IPS DF 4.7 (cell line): ENCODE measurements around the gene FTO.

Source experiments
- DNase-seq: peaks from one replicate; pipeline ENCODE4 v3.0.0-alpha.2; 2013; ENCODE audit warnings: low spot score; ENCODE audit errors: extremely low read depth

FTO gene

GRCh38 chr16:53998024-53998810 lies 294.3 kb downstream of the FTO start:
- no peak for DNase-seq

DNA sequence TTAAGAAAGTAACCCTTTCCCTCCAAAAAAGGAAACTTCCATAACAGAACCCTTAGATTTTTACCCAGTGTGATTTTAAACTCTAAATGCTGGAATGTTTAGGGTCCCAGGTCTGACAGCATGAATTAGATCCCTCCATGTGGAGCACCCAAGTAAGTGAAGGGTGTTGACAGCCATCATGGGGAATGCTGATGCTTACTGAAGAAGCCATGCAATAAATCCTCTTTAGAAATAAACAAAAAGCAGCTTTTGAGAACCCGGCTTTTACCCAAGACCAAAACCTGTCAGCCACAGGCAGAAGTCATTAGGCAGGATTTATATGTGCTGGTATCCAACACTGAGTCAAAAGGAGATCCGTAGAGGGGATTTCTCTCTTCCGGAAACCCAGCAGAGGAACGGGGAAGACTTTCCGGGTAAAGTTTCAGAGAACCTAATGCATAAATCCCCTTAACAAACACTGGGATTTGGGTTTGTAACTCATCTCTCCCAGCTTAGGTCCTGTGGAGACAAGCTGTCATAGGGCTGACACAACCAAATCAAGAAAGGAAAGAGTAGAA lies 295.1 kb downstream of the FTO start:
- DNase-seq: no peak

DNA sequence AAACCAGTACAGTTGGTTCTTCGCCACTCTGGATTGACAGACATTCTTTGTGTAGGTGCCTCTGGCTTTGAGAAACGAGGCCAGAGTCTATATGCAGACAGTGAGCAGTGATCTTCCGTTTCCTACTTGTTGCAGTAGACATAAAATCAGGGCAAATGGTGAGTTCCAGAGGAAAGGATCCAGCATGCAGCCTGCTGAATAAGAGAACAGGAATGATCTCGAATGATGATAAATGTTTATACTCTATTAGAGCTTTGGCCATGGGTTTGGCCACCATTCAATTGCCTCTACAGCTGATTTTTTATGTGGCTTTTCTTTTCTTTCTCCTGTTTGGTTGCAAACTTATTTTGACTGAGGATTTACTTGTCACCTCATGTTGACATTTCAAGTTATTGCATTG lies 295.9 kb downstream of the FTO start:
- no peak for DNase-seq

GRCh38 chr16:54000361-54000760 lies 296.4 kb downstream of the FTO start:
- no peak for DNase-seq

GRCh38 chr16:54006693-54007092 lies 302.7 kb downstream of the FTO start:
- no peak for DNase-seq

- DNase-seq: no peak
These were observed 303.5 kb downstream of the FTO start for GRCh38 chr16:54007504-54007903.

DNA sequence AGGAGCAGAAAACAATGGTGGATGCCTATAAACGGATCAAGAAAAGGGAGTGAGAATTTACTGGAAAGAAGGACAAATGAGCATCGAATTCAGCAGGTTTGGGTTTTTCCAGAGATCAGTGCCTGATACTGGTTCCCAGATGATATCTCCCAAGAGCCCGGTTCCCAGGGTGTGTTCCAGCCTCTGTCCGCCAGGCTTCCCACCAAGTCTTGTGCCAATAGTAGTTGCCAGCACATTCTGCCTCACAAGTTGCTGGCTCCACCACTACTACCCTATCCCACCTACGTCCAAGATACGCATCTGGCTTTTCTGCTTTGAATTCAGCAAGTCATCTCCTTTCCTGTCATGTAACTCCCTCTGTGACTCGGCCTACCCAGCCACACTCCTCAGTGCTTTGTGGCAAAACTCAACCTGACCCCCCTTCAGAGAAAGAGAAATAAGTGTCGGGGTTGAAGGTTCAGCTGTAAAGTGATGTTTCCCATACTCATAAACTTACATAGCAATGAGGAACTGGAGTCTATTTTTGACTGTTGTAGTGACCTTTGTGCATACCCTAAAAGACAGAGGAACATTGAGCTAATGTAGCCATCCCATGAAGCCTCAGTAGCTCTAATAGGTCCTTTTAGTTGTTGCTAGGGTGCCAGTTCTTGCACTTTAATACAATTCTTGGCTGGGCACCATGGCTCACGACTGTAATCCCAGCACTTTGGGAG lies 305.7 kb downstream of the FTO start:
- no peak for DNase-seq

DNA sequence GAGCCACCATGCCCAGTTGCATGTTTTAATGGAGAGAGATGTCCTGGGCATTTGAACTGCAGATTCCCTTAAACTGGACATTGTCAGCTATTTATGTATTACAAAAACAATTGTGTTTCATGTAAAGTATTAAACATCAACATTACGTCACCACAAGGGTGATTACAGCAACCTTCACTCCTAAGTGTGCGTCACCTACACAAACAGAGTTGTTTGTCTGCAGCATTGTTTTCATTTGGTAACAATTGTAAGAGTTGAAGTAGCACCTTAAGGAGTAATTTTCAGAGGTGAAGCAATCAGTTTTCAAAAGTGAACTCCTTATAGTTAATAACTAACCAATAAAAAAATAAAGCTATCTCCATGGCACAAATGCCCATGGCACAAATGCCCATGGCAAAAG lies 311.2 kb downstream of the FTO start:
- no peak for DNase-seq

DNA sequence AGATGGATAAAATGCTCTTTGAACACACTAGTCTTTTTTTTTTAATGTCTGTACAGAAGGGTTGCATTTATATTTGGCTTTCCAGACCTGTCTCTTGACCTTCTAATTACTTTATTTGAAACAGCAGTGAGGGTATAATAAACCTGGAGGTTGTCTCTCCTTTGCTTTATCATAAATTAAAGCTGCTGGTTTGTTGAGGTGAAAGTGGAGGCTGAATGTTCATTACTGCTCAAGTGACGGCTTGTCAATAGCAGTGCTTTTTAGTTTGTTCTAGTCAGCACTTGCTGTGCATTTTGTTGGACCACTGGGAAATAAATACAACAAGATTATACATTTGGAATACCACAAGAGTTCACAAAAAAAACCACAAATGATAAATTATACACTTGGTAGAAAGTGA lies 318.4 kb downstream of the FTO start:
- DNase-seq: no peak

DNA sequence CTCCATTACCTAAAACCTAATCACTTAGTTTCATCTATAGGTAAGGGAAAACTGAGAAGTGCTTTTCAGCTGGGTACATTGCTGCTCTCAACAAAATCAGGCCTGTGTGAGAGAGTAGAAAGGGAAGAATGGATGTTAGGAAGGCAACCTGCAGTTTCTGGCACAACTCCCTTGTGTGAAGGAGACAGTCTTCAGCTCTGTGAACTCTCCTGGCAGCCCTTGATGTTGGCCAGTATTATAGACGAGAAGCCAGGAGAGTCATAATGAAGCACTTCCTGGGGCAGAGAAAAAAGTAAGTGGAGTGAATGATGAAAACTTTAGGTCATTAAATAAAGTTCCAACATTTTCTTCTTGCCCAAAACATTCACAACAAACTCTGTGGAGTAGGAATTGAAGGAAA lies 322.5 kb downstream of the FTO start:
- DNase-seq: no peak

GRCh38 chr16:54027062-54027461 lies 323.1 kb downstream of the FTO start:
- no peak for DNase-seq

GRCh38 chr16:54027558-54027957 lies 323.6 kb downstream of the FTO start:
- DNase-seq: no peak

- DNase-seq: no peak
These were observed 324.0 kb downstream of the FTO start for GRCh38 chr16:54027995-54028394.

- DNase-seq: no peak
These were observed 326.5 kb downstream of the FTO start for GRCh38 chr16:54030451-54030850.

GRCh38 chr16:54031107-54031760 lies 327.3 kb downstream of the FTO start:
- no peak for DNase-seq

GRCh38 chr16:54033747-54034146 lies 329.8 kb downstream of the FTO start:
- no peak for DNase-seq

DNA sequence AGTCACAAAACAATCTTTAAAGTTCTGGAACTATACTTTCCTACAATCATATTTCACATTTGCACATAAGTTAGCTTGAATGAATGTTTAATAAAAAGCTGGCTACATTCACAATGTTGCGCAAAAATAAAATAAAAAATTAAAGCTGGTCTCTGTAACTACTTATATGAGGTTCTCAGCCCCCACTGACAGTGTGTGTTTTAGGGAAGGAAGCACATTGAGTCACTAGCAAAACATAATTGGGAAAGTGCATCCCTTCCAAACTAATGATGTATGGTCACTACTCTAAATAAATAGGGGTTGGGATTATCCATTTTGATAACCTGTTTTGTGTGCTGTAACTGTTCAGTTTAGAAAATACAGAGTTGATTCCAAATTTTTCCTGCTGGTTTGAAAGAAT lies 330.7 kb downstream of the FTO start:
- no peak for DNase-seq

DNA sequence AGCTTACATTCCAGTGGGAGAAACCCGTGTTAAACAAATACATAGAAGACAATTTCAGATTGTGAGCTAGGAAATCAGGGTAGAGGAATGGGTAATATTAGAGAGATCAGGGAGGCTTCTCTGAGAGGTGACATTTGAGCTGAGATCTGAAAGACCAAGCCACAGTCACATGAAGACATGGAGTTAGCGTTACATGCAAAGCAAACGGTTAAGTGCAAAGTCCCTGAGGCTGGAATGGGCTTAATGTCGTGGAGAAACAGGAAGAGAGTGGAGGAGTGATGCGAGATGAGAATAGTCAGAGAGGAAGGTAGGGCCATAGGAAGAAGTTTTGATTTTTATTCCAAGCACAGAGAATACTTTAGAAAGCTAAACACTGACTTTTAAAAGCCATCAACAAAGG lies 336.5 kb downstream of the FTO start:
- DNase-seq: no peak

- no peak for DNase-seq
These were observed 337.0 kb downstream of the FTO start for GRCh38 chr16:54040975-54041374.

DNA sequence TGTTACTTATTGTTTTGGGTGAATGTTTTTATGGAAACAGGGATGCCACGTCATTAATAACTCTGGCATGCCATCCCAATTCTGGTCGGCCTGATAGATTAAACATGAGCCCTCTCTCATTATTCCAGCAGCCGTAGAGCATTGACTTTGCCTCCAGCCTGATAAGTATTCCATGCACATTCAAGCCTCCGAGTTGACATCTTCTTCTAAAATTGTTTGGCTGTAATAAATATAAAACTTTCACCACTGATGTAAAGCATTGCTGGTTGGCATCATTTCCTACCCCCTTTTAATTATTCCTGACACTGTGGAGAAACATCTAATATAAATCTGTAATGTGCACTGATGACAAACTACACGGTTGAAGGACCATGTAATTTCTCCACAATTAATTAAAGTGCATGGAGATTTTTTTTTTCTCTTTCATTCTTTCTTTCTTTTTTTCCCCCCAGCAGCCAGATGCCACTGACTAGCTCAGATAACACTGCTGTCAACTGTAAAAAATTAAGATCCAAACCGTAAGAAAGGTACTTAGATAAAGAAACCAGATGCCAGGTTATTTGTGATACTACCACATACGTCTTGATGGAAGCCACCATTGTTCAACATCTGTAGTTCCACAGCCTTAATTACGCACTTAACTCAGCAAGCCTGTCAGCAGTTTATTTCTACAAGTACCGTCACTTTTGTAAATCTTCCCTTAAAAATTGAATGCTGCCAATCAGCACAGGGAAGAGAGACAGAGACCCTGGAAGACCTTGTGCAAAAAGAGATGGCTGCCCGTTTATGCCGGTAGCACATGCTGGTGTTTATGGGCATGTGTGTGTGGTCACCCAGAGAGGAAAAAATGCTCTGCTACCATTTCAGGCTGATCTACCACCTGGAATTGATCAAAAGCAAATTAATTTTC lies 344.9 kb downstream of the FTO start:
- DNase-seq: no peak
